Measurements from ENCODE around the gene DIPK1B.

Gene DIPK1B

GRCh38 chr9:136723362-136723976, 11.1 kb downstream of the DIPK1B start:
- no peak overlapping the region for H4K8ac ChIP-seq (ENCODE audit: low read depth, low read length)
- H3K36me3 ChIP-seq (ENCODE audit: control insufficient read depth, insufficient read depth, low read length) = peaks cover 14% of the 10 kb centered on the region
- H3K56ac ChIP-seq (ENCODE audit: low read length) = no peak overlapping the region
- no peak overlapping the region for H4K5ac ChIP-seq (ENCODE audit: low read length)
- no peak for DNase-seq
- H3K18ac ChIP-seq (ENCODE audit: low read length) = no peak overlapping the region
- H3K4me2 ChIP-seq (ENCODE audit: low read length) = no peak overlapping the region
- no peak overlapping the region for H3K4me3 ChIP-seq (ENCODE audit: low read length)
- no peak overlapping the region for H3K4ac ChIP-seq (ENCODE audit: low read depth, low read length)
- WGBS (ENCODE audit: extremely low coverage, insufficient coverage, low lambda C conversion rate) = no CpG with 5 or more reads among the region's 32 CpGs
- peaks cover 27% of the 10 kb centered on the region for H3K79me2 ChIP-seq (ENCODE audit: control insufficient read depth, insufficient read depth, low read length)
- no peak overlapping the region for H2BK15ac ChIP-seq (replicated peaks; ENCODE audit: low read depth)
- no peak overlapping the region for H3K9ac ChIP-seq (ENCODE audit: low read length)
- no peak overlapping the region for H3K23ac ChIP-seq (ENCODE audit: low read length)
- H3K4me1 ChIP-seq (ENCODE audit: control insufficient read depth, low read depth, low read length) = peaks cover 3% of the 10 kb centered on the region
- H2BK5ac ChIP-seq (ENCODE audit: low read length) = no peak overlapping the region
- H2BK120ac ChIP-seq (ENCODE audit: low read depth, low read length) = no peak overlapping the region
- no peak overlapping the region for H2AK5ac ChIP-seq (ENCODE audit: low read length)
- H3K27me3 ChIP-seq (ENCODE audit: insufficient read depth, low read length, poor library complexity) = no peaks in the 10 kb centered on the region
- no peak overlapping the region for H3K27ac ChIP-seq (ENCODE audit: low read depth, low read length)
- peaks cover 18% of the 10 kb centered on the region for H3K79me1 ChIP-seq (ENCODE audit: low read length)

GRCh38 chr9:136723989-136724388, 11.6 kb downstream of the DIPK1B start:
- H3K36me3 ChIP-seq (ENCODE audit: control insufficient read depth, insufficient read depth, low read length) = peaks cover 14% of the 10 kb centered on the region

GRCh38 chr9:136724772-136725171, 12.4 kb downstream of the DIPK1B start:
- no peak overlapping the region for H3K4ac ChIP-seq (ENCODE audit: low read depth, low read length)
- H3K27ac ChIP-seq (ENCODE audit: low read depth, low read length) = no peak overlapping the region
- no peak overlapping the region for H2BK5ac ChIP-seq (ENCODE audit: low read length)
- no peak overlapping the region for H3K9ac ChIP-seq (ENCODE audit: low read length)
- no peak for DNase-seq
- no CpG with 5 or more reads among the region's 7 CpGs for WGBS (ENCODE audit: extremely low coverage, insufficient coverage, low lambda C conversion rate)
- peaks cover 6% of the 10 kb centered on the region for H3K4me1 ChIP-seq (ENCODE audit: control insufficient read depth, low read depth, low read length)
- H3K79me2 ChIP-seq (ENCODE audit: control insufficient read depth, insufficient read depth, low read length) = peaks cover 32% of the 10 kb centered on the region
- no peak overlapping the region for H3K4me3 ChIP-seq (ENCODE audit: low read length)
- H4K8ac ChIP-seq (ENCODE audit: low read depth, low read length) = no peak overlapping the region
- H3K36me3 ChIP-seq (ENCODE audit: control insufficient read depth, insufficient read depth, low read length) = peaks cover 14% of the 10 kb centered on the region
- peaks cover 26% of the 10 kb centered on the region for H3K79me1 ChIP-seq (ENCODE audit: low read length)
- H2AK5ac ChIP-seq (ENCODE audit: low read length) = no peak overlapping the region
- H3K27me3 ChIP-seq (ENCODE audit: insufficient read depth, low read length, poor library complexity) = no peaks in the 10 kb centered on the region
- no peak overlapping the region for H3K56ac ChIP-seq (ENCODE audit: low read length)
- H2BK15ac ChIP-seq (replicated peaks; ENCODE audit: low read depth) = no peak overlapping the region
- no peak overlapping the region for H4K5ac ChIP-seq (ENCODE audit: low read length)
- H3K4me2 ChIP-seq (ENCODE audit: low read length) = no peak overlapping the region
- H3K18ac ChIP-seq (ENCODE audit: low read length) = no peak overlapping the region
- H2BK120ac ChIP-seq (ENCODE audit: low read depth, low read length) = no peak overlapping the region
- no peak overlapping the region for H3K23ac ChIP-seq (ENCODE audit: low read length)

More at GRCh38 chr9:136723989-136724388, 11.6 kb downstream of the DIPK1B start:
- Histone ChIP-seq H3K79me1 (ENCODE audit: low read length) (peaks cover 18% of the 10 kb centered on the region), H3K18ac (ENCODE audit: low read length) (no peak overlapping the region), H2AK5ac (ENCODE audit: low read length) (no peak overlapping the region), H2BK15ac (replicated peaks; ENCODE audit: low read depth) (no peak overlapping the region), H2BK5ac (ENCODE audit: low read length) (no peak overlapping the region), H2BK120ac (ENCODE audit: low read depth, low read length) (no peak overlapping the region), H3K4ac (ENCODE audit: low read depth, low read length) (no peak overlapping the region), H4K8ac (ENCODE audit: low read depth, low read length) (no peak overlapping the region), H4K5ac (ENCODE audit: low read length) (no peak overlapping the region), H3K4me3 (ENCODE audit: low read length) (no peak overlapping the region), H3K4me2 (ENCODE audit: low read length) (no peak overlapping the region), H3K23ac (ENCODE audit: low read length) (no peak overlapping the region), H3K27ac (ENCODE audit: low read depth, low read length) (no peak overlapping the region), H3K79me2 (ENCODE audit: control insufficient read depth, insufficient read depth, low read length) (peaks cover 27% of the 10 kb centered on the region), H3K56ac (ENCODE audit: low read length) (no peak overlapping the region), H3K27me3 (ENCODE audit: insufficient read depth, low read length, poor library complexity) (no peaks in the 10 kb centered on the region), H3K9ac (ENCODE audit: low read length) (no peak overlapping the region), H3K4me1 (ENCODE audit: control insufficient read depth, low read depth, low read length) (peaks cover 3% of the 10 kb centered on the region)
- no CpG with 5 or more reads among the region's 8 CpGs for WGBS (ENCODE audit: extremely low coverage, insufficient coverage, low lambda C conversion rate)
- DNase-seq = no peak

- peaks cover 31% of the 10 kb centered on the region for H3K79me1 ChIP-seq (ENCODE audit: low read length)
- no peak overlapping the region for H3K27ac ChIP-seq (ENCODE audit: low read depth, low read length)
- H3K4me2 ChIP-seq (ENCODE audit: low read length) = peak overlapping the region; percentile 68
- WGBS (ENCODE audit: extremely low coverage, insufficient coverage, low lambda C conversion rate) = no CpG with 5 or more reads among the region's 10 CpGs
- DNase-seq = no peak
- H3K9ac ChIP-seq (ENCODE audit: low read length) = peak overlapping the region; percentile 98
- no peak overlapping the region for H3K4ac ChIP-seq (ENCODE audit: low read depth, low read length)
- peaks cover 37% of the 10 kb centered on the region for H3K79me2 ChIP-seq (ENCODE audit: control insufficient read depth, insufficient read depth, low read length)
- no peak overlapping the region for H2BK120ac ChIP-seq (ENCODE audit: low read depth, low read length)
- H3K36me3 ChIP-seq (ENCODE audit: control insufficient read depth, insufficient read depth, low read length) = peaks cover 14% of the 10 kb centered on the region
- no peak overlapping the region for H2AK5ac ChIP-seq (ENCODE audit: low read length)
- no peak overlapping the region for H3K18ac ChIP-seq (ENCODE audit: low read length)
- no peak overlapping the region for H2BK15ac ChIP-seq (replicated peaks; ENCODE audit: low read depth)
- H2BK5ac ChIP-seq (ENCODE audit: low read length) = no peak overlapping the region
- H4K8ac ChIP-seq (ENCODE audit: low read depth, low read length) = no peak overlapping the region
- H3K4me3 ChIP-seq (ENCODE audit: low read length) = no peak overlapping the region
- peaks cover 6% of the 10 kb centered on the region for H3K4me1 ChIP-seq (ENCODE audit: control insufficient read depth, low read depth, low read length)
- H4K5ac ChIP-seq (ENCODE audit: low read length) = no peak overlapping the region
- H3K27me3 ChIP-seq (ENCODE audit: insufficient read depth, low read length, poor library complexity) = no peaks in the 10 kb centered on the region
- H3K56ac ChIP-seq (ENCODE audit: low read length) = peak overlapping the region; percentile 92
- H3K23ac ChIP-seq (ENCODE audit: low read length) = no peak overlapping the region
Observed at GRCh38 chr9:136725612-136726011, 13.2 kb downstream of the DIPK1B start.

- H4K5ac ChIP-seq (ENCODE audit: low read length) = no peak overlapping the region
- no CpG with 5 or more reads among the region's 16 CpGs for WGBS (ENCODE audit: extremely low coverage, insufficient coverage, low lambda C conversion rate)
- H3K4me1 ChIP-seq (ENCODE audit: control insufficient read depth, low read depth, low read length) = peaks cover 6% of the 10 kb centered on the region
- H3K4ac ChIP-seq (ENCODE audit: low read depth, low read length) = no peak overlapping the region
- H4K8ac ChIP-seq (ENCODE audit: low read depth, low read length) = no peak overlapping the region
- H2AK5ac ChIP-seq (ENCODE audit: low read length) = no peak overlapping the region
- H3K27me3 ChIP-seq (ENCODE audit: insufficient read depth, low read length, poor library complexity) = no peaks in the 10 kb centered on the region
- peak overlapping the region; percentile 98 for H3K9ac ChIP-seq (ENCODE audit: low read length)
- no peak overlapping the region for H3K18ac ChIP-seq (ENCODE audit: low read length)
- H2BK15ac ChIP-seq (replicated peaks; ENCODE audit: low read depth) = no peak overlapping the region
- H2BK120ac ChIP-seq (ENCODE audit: low read depth, low read length) = no peak overlapping the region
- peak overlapping the region; percentile 89 for H3K23ac ChIP-seq (ENCODE audit: low read length)
- no peak overlapping the region for H2BK5ac ChIP-seq (ENCODE audit: low read length)
- H3K4me2 ChIP-seq (ENCODE audit: low read length) = peak overlapping the region; percentile 68
- H3K79me1 ChIP-seq (ENCODE audit: low read length) = peaks cover 31% of the 10 kb centered on the region
- H3K79me2 ChIP-seq (ENCODE audit: control insufficient read depth, insufficient read depth, low read length) = peaks cover 37% of the 10 kb centered on the region
- H3K56ac ChIP-seq (ENCODE audit: low read length) = peak overlapping the region; percentile 92
- H3K36me3 ChIP-seq (ENCODE audit: control insufficient read depth, insufficient read depth, low read length) = peaks cover 14% of the 10 kb centered on the region
- no peak for DNase-seq
- peak overlapping the region; percentile 4 for H3K4me3 ChIP-seq (ENCODE audit: low read length)
- no peak overlapping the region for H3K27ac ChIP-seq (ENCODE audit: low read depth, low read length)
Observed at GRCh38 chr9:136726118-136726517, 13.7 kb downstream of the DIPK1B start.

All from mesendoderm (in vitro differentiated cells).